ENCODE measurements around the gene TBC1D4. TPM values are rescaled to one million over a fixed set of nuclear protein-coding genes. Genes with fewer than 3 reads are reported as not detected.

TBC1D4 gene
- total RNA-seq: 42.5 and 107 TPM in 2 replicates

- DNase-seq (ENCODE audit: low read depth in 2 of 2): peak; percentile 50 to 89
Observed at GRCh38 chr13:75482070-75482819, at the start of gene TBC1D4. Gene TBC1D4, minus strand, starts transcription at chr13:75482169. Its CDS starts 402 bp downstream, at chr13:75481767.

- DNase-seq (ENCODE audit: low read depth in 2 of 2): no peak
Observed at GRCh38 chr13:75530549-75530961, 48.6 kb upstream of the TBC1D4 start.

GRCh38 chr13:75521956-75522355 lies 40.0 kb upstream of the TBC1D4 start:
- no peak for DNase-seq (ENCODE audit: low read depth in 2 of 2)

- DNase-seq (ENCODE audit: low read depth in 2 of 2): no peak
Observed at GRCh38 chr13:75518439-75519088, 36.6 kb upstream of the TBC1D4 start.

- no peak for DNase-seq (ENCODE audit: low read depth in 2 of 2)
Observed at GRCh38 chr13:75514080-75514995, 32.4 kb upstream of the TBC1D4 start.

- DNase-seq (ENCODE audit: low read depth in 2 of 2): no peak
Observed at GRCh38 chr13:75513271-75513670, 31.3 kb upstream of the TBC1D4 start.

GRCh38 chr13:75512253-75512652 lies 30.3 kb upstream of the TBC1D4 start:
- no peak for DNase-seq (ENCODE audit: low read depth in 2 of 2)

- no peak for DNase-seq (ENCODE audit: low read depth in 2 of 2)
Observed at GRCh38 chr13:75511051-75511625, 29.2 kb upstream of the TBC1D4 start.

- DNase-seq (ENCODE audit: low read depth in 2 of 2): no peak
Observed at GRCh38 chr13:75508002-75508548, 26.1 kb upstream of the TBC1D4 start.

GRCh38 chr13:75507027-75508001 lies 25.3 kb upstream of the TBC1D4 start:
- DNase-seq (ENCODE audit: low read depth in 2 of 2): no peak

GRCh38 chr13:75506018-75506417 lies 24.0 kb upstream of the TBC1D4 start:
- DNase-seq (ENCODE audit: low read depth in 2 of 2): no peak

- no peak for DNase-seq (ENCODE audit: low read depth in 2 of 2)
Observed at GRCh38 chr13:75505327-75505726, 23.4 kb upstream of the TBC1D4 start.

- no peak for DNase-seq (ENCODE audit: low read depth in 2 of 2)
Observed at GRCh38 chr13:75495938-75496337, 14.0 kb upstream of the TBC1D4 start.

GRCh38 chr13:75494491-75494890 lies 12.5 kb upstream of the TBC1D4 start:
- DNase-seq (ENCODE audit: low read depth in 2 of 2): no peak

GRCh38 chr13:75493156-75493555 lies 11.2 kb upstream of the TBC1D4 start:
- no peak for DNase-seq (ENCODE audit: low read depth in 2 of 2)

- DNase-seq (ENCODE audit: low read depth in 2 of 2): no peak
Observed at GRCh38 chr13:75492389-75492788, 10.4 kb upstream of the TBC1D4 start.

GRCh38 chr13:75491376-75491775 lies 9.4 kb upstream of the TBC1D4 start:
- no peak for DNase-seq (ENCODE audit: low read depth in 2 of 2)

- DNase-seq (ENCODE audit: low read depth in 2 of 2): no peak
Observed at GRCh38 chr13:75489502-75490263, 7.7 kb upstream of the TBC1D4 start.
